ENCODE results near the gene C2CD2L.
A peak's percentile ranks its signal among the peaks of the same experiment; 100 is the strongest.

DNA sequence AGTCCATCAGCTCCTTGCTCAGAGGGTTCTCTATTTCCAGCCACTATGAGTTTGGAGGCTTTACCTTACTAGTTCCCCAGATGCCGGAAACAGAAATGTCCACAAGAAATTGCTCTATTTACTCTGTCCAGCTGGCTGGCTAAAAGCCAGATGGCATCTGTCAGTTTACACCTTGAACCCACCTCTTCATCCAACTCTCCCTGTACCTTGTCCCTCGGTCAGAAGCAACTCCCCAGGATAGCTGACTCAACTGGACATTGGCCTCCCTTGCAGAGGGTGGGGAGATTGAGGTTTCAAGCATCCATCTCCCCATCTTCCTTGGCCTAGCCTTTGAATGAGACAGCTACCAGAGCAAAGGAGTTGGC lies 1.7 kb downstream of the C2CD2L start:
- TF ChIP-seq JUND (IDR thresholded peaks at IDR 0.05) (peak; percentile 45 to 66), CTCF (IDR thresholded peaks at IDR 0.05; ENCODE audit: low read depth, low read length, missing input control) (no peak), EGR1 (IDR thresholded peaks at IDR 0.05; ENCODE audit: low read depth in 2 of 2) (no peak), RAD21 (IDR thresholded peaks at IDR 0.05) (no peak), REST (IDR thresholded peaks at IDR 0.05) (peak; percentile 15)
- TF ChIP-seq, protein P1, sequence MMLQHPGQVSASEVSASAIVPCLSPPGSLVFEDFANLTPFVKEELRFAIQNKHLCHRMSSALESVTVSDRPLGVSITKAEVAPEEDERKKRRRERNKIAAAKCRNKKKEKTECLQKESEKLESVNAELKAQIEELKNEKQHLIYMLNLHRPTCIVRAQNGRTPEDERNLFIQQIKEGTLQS (IDR thresholded peaks at IDR 0.05): peak; percentile 44

All from liver (tissue), 3 donors.